ENCODE data around the gene DBNDD2.

DNA sequence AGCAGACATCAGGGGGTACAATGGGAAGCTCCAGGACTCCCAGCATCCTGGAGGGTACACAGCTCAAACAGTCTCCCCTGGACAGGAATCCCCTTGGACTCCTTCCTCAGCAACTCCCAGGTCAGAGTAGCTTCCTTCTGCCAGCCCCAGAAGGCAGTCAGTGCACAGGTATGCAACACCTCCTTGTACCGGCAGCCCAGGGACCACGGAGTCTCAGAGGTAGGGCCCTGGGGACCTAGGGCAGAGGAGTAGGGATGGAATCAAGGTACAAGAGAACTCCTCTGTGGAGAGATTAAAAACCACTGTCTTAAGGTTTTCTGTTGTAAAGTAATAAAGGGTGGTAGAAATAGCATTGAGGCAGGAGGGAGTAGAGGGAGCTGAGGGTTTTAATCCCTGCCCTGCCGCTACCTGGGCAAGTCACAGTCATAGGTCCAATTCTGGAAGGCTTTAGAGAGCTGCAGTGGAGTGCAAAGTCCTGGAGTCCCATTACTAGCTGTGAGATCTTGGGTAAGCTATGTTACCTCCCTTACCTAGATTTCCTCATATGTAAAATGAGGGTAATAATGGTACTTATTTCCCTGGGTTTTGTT lies 37.4 kb upstream of the DBNDD2 start:
- TF ChIP-seq, protein P1, sequence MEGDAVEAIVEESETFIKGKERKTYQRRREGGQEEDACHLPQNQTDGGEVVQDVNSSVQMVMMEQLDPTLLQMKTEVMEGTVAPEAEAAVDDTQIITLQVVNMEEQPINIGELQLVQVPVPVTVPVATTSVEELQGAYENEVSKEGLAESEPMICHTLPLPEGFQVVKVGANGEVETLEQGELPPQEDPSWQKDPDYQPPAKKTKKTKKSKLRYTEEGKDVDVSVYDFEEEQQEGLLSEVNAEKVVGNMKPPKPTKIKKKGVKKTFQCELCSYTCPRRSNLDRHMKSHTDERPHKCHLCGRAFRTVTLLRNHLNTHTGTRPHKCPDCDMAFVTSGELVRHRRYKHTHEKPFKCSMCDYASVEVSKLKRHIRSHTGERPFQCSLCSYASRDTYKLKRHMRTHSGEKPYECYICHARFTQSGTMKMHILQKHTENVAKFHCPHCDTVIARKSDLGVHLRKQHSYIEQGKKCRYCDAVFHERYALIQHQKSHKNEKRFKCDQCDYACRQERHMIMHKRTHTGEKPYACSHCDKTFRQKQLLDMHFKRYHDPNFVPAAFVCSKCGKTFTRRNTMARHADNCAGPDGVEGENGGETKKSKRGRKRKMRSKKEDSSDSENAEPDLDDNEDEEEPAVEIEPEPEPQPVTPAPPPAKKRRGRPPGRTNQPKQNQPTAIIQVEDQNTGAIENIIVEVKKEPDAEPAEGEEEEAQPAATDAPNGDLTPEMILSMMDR (conservative IDR thresholded peaks at IDR 0.05; ENCODE audit: low read depth in 2 of 2) = no peak
- TF ChIP-seq EZH2 (IDR thresholded peaks at IDR 0.05; ENCODE audit: low read depth, unreplicated experiment) = no peak
- TF ChIP-seq JUNB (IDR thresholded peaks at IDR 0.05; ENCODE audit: unreplicated experiment) = no peak
- TF ChIP-seq POLR2AphosphoS5 (IDR thresholded peaks at IDR 0.05; ENCODE audit: low read depth) = no peak
- TF ChIP-seq EZH2phosphoT487 (IDR thresholded peaks at IDR 0.05; ENCODE audit: unreplicated experiment) = no peak
- TF ChIP-seq, protein P2, sequence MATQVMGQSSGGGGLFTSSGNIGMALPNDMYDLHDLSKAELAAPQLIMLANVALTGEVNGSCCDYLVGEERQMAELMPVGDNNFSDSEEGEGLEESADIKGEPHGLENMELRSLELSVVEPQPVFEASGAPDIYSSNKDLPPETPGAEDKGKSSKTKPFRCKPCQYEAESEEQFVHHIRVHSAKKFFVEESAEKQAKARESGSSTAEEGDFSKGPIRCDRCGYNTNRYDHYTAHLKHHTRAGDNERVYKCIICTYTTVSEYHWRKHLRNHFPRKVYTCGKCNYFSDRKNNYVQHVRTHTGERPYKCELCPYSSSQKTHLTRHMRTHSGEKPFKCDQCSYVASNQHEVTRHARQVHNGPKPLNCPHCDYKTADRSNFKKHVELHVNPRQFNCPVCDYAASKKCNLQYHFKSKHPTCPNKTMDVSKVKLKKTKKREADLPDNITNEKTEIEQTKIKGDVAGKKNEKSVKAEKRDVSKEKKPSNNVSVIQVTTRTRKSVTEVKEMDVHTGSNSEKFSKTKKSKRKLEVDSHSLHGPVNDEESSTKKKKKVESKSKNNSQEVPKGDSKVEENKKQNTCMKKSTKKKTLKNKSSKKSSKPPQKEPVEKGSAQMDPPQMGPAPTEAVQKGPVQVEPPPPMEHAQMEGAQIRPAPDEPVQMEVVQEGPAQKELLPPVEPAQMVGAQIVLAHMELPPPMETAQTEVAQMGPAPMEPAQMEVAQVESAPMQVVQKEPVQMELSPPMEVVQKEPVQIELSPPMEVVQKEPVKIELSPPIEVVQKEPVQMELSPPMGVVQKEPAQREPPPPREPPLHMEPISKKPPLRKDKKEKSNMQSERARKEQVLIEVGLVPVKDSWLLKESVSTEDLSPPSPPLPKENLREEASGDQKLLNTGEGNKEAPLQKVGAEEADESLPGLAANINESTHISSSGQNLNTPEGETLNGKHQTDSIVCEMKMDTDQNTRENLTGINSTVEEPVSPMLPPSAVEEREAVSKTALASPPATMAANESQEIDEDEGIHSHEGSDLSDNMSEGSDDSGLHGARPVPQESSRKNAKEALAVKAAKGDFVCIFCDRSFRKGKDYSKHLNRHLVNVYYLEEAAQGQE (IDR thresholded peaks at IDR 0.05; ENCODE audit: unreplicated experiment) = no peak

All from GM23338 (cell line).